GM23338 (cell line): ENCODE results near the gene KIF15.

ENCODE experiments used
- CREB1 ChIP-seq: fragments of 250-450 bp; sonication (Bioruptor Pico); IDR thresholded peaks from 2 replicates; pipeline ENCODE4 v1.5.0; 2020; ENCODE audit warnings: low read depth, mild to moderate bottlenecking, moderate library complexity
- CTCF ChIP-seq, 2 experiments: fragments of 200-600 bp in 1 of 2; sonication (generic) in 1 of 2; conservative IDR thresholded peaks; 2 replicates each; pipeline versions ENCODE4 v1.5.1 to v1.6.1; 2016 to 2017; ENCODE audit warnings: antibody characterized with exemption in 2 of 2, low read depth in 2 of 2, mild to moderate bottlenecking in 2 of 2, moderate library complexity in 1 of 2
- ETS1 ChIP-seq: IDR thresholded peaks from 2 replicates; pipeline ENCODE4 v1.6.1; 2016; ENCODE audit warnings: antibody characterized with exemption
- EZH2 ChIP-seq: fragments of 200-600 bp; sonication (generic); IDR thresholded peaks from one replicate; pipeline ENCODE4 v1.8.0; 2017; ENCODE audit warnings: antibody characterized with exemption, mild to moderate bottlenecking, low read depth; ENCODE audit not compliant: unreplicated experiment
- EZH2phosphoT487 ChIP-seq: fragments of 200-600 bp; sonication (generic); IDR thresholded peaks from one replicate; pipeline ENCODE4 v1.8.1; 2018; ENCODE audit warnings: antibody characterized with exemption; ENCODE audit not compliant: unreplicated experiment
- JUNB ChIP-seq: IDR thresholded peaks from one replicate; pipeline ENCODE4 v1.6.1; 2016; ENCODE audit warnings: antibody characterized with exemption; ENCODE audit not compliant: unreplicated experiment
- NANOG ChIP-seq: IDR thresholded peaks from 2 replicates; pipeline ENCODE4 v1.6.1; 2016; ENCODE audit warnings: antibody characterized with exemption, borderline replicate concordance
- POLR2AphosphoS5 ChIP-seq: IDR thresholded peaks from 2 replicates; pipeline ENCODE4 v1.6.1; 2016; ENCODE audit warnings: antibody characterized with exemption, low read depth
- REST ChIP-seq: IDR thresholded peaks from one replicate; pipeline ENCODE4 v1.6.1; 2018; ENCODE audit warnings: antibody characterized with exemption; ENCODE audit not compliant: unreplicated experiment
- ZNF331 ChIP-seq: fragments of 250-450 bp; sonication (Bioruptor Pico); IDR thresholded peaks from 2 replicates; pipeline ENCODE4 v1.5.0; 2020; ENCODE audit warnings: low read depth, mild to moderate bottlenecking, moderate library complexity
- ZNF462 ChIP-seq: fragments of 250-450 bp; sonication (Bioruptor Pico); IDR thresholded peaks from 2 replicates; pipeline ENCODE4 v1.5.0; 2020; ENCODE audit warnings: mild to moderate bottlenecking, moderate library complexity

GRCh38 chr3:44848634-44849033 is 87.0 kb downstream of the KIF15 start:
- TF ChIP-seq EZH2phosphoT487 (no peak), CTCF (conservative IDR thresholded peaks at IDR 0.05; ENCODE audit: low read depth in 2 of 2) (no peak), POLR2AphosphoS5 (no peak), EZH2 (no peak), JUNB (no peak), REST (no peak), ZNF462 (CRISPR knock-in tag) (no peak), CREB1 (CRISPR knock-in tag) (no peak), ETS1 (no peak), ZNF331 (CRISPR knock-in tag) (no peak), NANOG (no peak)
